Natural killer cell (primary cell): Measurements from ENCODE around the gene CAPNS2. TPM values are rescaled to one million over a fixed set of nuclear protein-coding genes. Genes with fewer than 3 reads are reported as not detected.

Experiments
- ATAC-seq, 3 donors: fragments of 150-1000 bp in 2 of 3; fragments of 200-7000 bp in 1 of 3; cut with Tn5 transposase; 1 replicate in 1 of 3; 2 replicates in 2 of 3; pipeline ENCODE4 v1.10.0; 2021; ENCODE audit warnings: mild to moderate bottlenecking in 2 of 3, moderate library complexity in 2 of 3
- DNase-seq, 2 donors: peaks; one replicate each; pipeline versions ENCODE4 v3.0.0 to v3.0.0-alpha.2; 2013 to 2021; ENCODE audit warnings: mixed read lengths in 1 of 2
- H3K27ac ChIP-seq: one replicate; pipeline ENCODE4 v1.5.1; 2013; ENCODE audit warnings: mild to moderate bottlenecking, low read length
- H3K27me3 ChIP-seq: one replicate; pipeline ENCODE4 v1.6.1; 2013; ENCODE audit warnings: low read length; ENCODE audit not compliant: control insufficient read depth, insufficient read depth
- H3K36me3 ChIP-seq: one replicate; pipeline ENCODE4 v1.6.1; 2013; ENCODE audit warnings: low read length; ENCODE audit not compliant: control insufficient read depth, insufficient read depth
- H3K4me1 ChIP-seq: one replicate; pipeline ENCODE4 v1.6.1; 2013; ENCODE audit warnings: low read length; ENCODE audit not compliant: control insufficient read depth, insufficient read depth
- H3K4me3 ChIP-seq: one replicate; pipeline ENCODE4 v1.5.1; 2013; ENCODE audit warnings: low read length
- H3K9me3 ChIP-seq: one replicate; pipeline ENCODE4 v1.6.1; 2013; ENCODE audit warnings: low read length; ENCODE audit not compliant: control insufficient read depth, insufficient read depth
- H3K27ac Mint-ChIP-seq, 2 donors: one replicate each; pipeline ENCODE4 v1.8.0; 2022; ENCODE audit warnings: mild to moderate bottlenecking in 2 of 2, mixed read lengths in 2 of 2, moderate library complexity in 1 of 2
- H3K27me3 Mint-ChIP-seq, 2 donors: one replicate each; pipeline ENCODE4 v1.8.0; 2022; ENCODE audit warnings: low read depth in 2 of 2, mixed read lengths in 2 of 2
- H3K36me3 Mint-ChIP-seq: one replicate; pipeline ENCODE4 v1.8.0; 2022; ENCODE audit warnings: mixed read lengths
- H3K4me1 Mint-ChIP-seq, 2 donors: one replicate each; pipeline ENCODE4 v1.8.0; 2022; ENCODE audit warnings: mixed read lengths in 2 of 2
- H3K4me3 Mint-ChIP-seq: one replicate; pipeline ENCODE4 v1.8.0; 2022; ENCODE audit warnings: mild to moderate bottlenecking, moderate library complexity, mixed read lengths
- H3K9me3 Mint-ChIP-seq, 2 donors: one replicate each; pipeline ENCODE4 v1.8.0; 2022; ENCODE audit warnings: mixed read lengths in 2 of 2
- CTCF ChIP-seq: fragments of 200-600 bp; IDR thresholded peaks from one replicate; pipeline ENCODE4 v1.8.0; 2022; ENCODE audit warnings: antibody characterized with exemption
- WGBS: methylation state at CpG from one replicate; pipeline ENCODE4 v1.1.7; 2013; ENCODE audit warnings: missing lambda C conversion rate; ENCODE audit not compliant: insufficient coverage; 5-methylcytosine and 5-hydroxymethylcytosine counted together
- intact Hi-C: fragments of 100-400 bp; cut with micrococcal nuclease; formaldehyde crosslinking; loops from one replicate; pipeline ENCODE4 v1.14.2; 2022
- total RNA-seq, 4 donors: library from RNA; stranded (reverse); fragments of 120-200 nt in 1 of 4; gene quantifications; one replicate each; pipeline versions ENCODE4 v1.2.3 to v1.2.4, GENCODE V29; 2013 to 2022

Gene CAPNS2
- under 1 TPM in 1 of 3 donors, not detected in 2; 0.60 TPM for total RNA-seq
- total RNA-seq (2013), result 0.23 TPM

- no peaks in the 10 kb centered on the region for H3K27me3 ChIP-seq
- Mint-ChIP-seq H3K36me3 (no peaks in the 10 kb centered on the region), H3K27ac (no peak within 1 kb of the TSS), H3K4me1 (no peaks in the 10 kb centered on the region), H3K4me3 (no peak within 1 kb of the TSS), H3K9me3 (peaks cover 0 to 2% of the 10 kb centered on the region in 2 donors), H3K27me3 (peaks cover 0 to 8% of the 10 kb centered on the region in 2 donors)
- intact Hi-C loops, result no loop called here
- no peak within 1 kb of the TSS for H3K27ac ChIP-seq
- H3K36me3 ChIP-seq, result no peaks in the 10 kb centered on the region
- no peak within 1 kb of the TSS for H3K4me3 ChIP-seq
- H3K9me3 ChIP-seq, result no peaks in the 10 kb centered on the region
- no peak for TF ChIP-seq CTCF
- DNase-seq, result no peak
- 92% methylated on average over 9 of the region's 9 CpGs for WGBS
- ATAC-seq, result no peak
- no peaks in the 10 kb centered on the region for H3K4me1 ChIP-seq
Measured at GRCh38 chr16:55566432-55567175, at the start of gene CAPNS2. Gene CAPNS2 (plus strand): TSS chr16:55566684. CDS start chr16:55566757, 73 bp downstream.

GRCh38 chr16:55521792-55522191 is 44.7 kb upstream of the CAPNS2 start:
- no peaks in the 10 kb centered on the region for H3K4me1 Mint-ChIP-seq
- Histone ChIP-seq H3K36me3 (no peaks in the 10 kb centered on the region), H3K27me3 (no peaks in the 10 kb centered on the region), H3K27ac (no peak overlapping the region), H3K9me3 (no peaks in the 10 kb centered on the region), H3K4me3 (no peak overlapping the region), H3K4me1 (no peaks in the 10 kb centered on the region)
- ATAC-seq (no peak), DNase-seq (no peak)
- no peak overlapping the region for H3K4me3 Mint-ChIP-seq
- H3K9me3 Mint-ChIP-seq, result peaks cover 0 to 4% of the 10 kb centered on the region in 2 donors
- 100% methylated on average over 1 of the region's 1 CpG for WGBS
- H3K36me3 Mint-ChIP-seq, result peaks cover 7% of the 10 kb centered on the region
- no peak overlapping the region for H3K27ac Mint-ChIP-seq
- intact Hi-C loops, result no loop called here
- no peaks in the 10 kb centered on the region for H3K27me3 Mint-ChIP-seq
- TF ChIP-seq CTCF, result no peak

GRCh38 chr16:55526441-55526840 is 40.0 kb upstream of the CAPNS2 start:
- no CpG with 5 or more reads among the region's 2 CpGs for WGBS

More at GRCh38 chr16:55526441-55526840, 40.0 kb upstream of the CAPNS2 start:
- H3K27me3 Mint-ChIP-seq, result peaks cover 0 to 2% of the 10 kb centered on the region in 2 donors
- peaks cover 7% of the 10 kb centered on the region for H3K36me3 Mint-ChIP-seq
- no peak overlapping the region for H3K27ac ChIP-seq
- no peak overlapping the region for H3K27ac Mint-ChIP-seq
- H3K4me3 Mint-ChIP-seq, result no peak overlapping the region
- no peaks in the 10 kb centered on the region for H3K27me3 ChIP-seq
- no peaks in the 10 kb centered on the region for H3K4me1 ChIP-seq
- H3K9me3 Mint-ChIP-seq, result peaks cover 0 to 2% of the 10 kb centered on the region in 2 donors
- no peaks in the 10 kb centered on the region for H3K36me3 ChIP-seq
- H3K4me3 ChIP-seq, result no peak overlapping the region
- no peaks in the 10 kb centered on the region for H3K4me1 Mint-ChIP-seq
- ATAC-seq (no peak), DNase-seq (no peak)
- no peak for TF ChIP-seq CTCF
- no peaks in the 10 kb centered on the region for H3K9me3 ChIP-seq
- intact Hi-C loops, result no loop called here
